K562 (cell line): Measurements from ENCODE around the gene FAM20B. TPM values are rescaled to one million over a fixed set of nuclear protein-coding genes. Genes with fewer than 3 reads are reported as not detected.

ENCODE experiments used
- ATAC-seq: fragments of 200-7000 bp; cut with Tn5 transposase; 3 replicates; pipeline ENCODE4 v1.9.1; 2020; ENCODE audit warnings: moderate library complexity
- BruUV-seq: library from RNA; stranded (reverse); fragments of 400-500 nt; replicated peaks from 2 replicates; lab custom pipeline; 2021; lab: Mats Ljungman, UMichigan
- CTCF ChIA-PET: fragments of 300-600 bp; formaldehyde crosslinking; extraction: SDS; loops from one replicate; lab custom pipeline; 2021; ENCODE audit warnings: low intra/inter-chr PET ratio; lab: Yijun Ruan, JAX
- POLR2A ChIA-PET: fragments of 300-600, 350-650 bp; sonication (Branson Sonifier 250); formaldehyde crosslinking; extraction: SDS; loops from one replicate; lab custom pipeline; 2021; ENCODE audit warnings: antibody characterized with exemption, inconsistent platforms; lab: Yijun Ruan, JAX
- DNase-seq, 4 experiments: peaks; one replicate each; pipeline versions ENCODE4 v3.0.0 to v3.0.0-alpha.2; 2011 to 2018; ENCODE audit warnings: low spot score in 3 of 4, mixed read lengths in 3 of 4; ENCODE audit errors: extremely low read depth in 1 of 4
- FAIRE-seq: peaks from 2 replicates; lab custom pipeline; 2011; peaks lifted over from hg19 to GRCh38; lab: Jason Lieb, UNC
- H2AFZ ChIP-seq: 2 replicates; pipeline ENCODE4 v1.6.0; 2011; ENCODE audit warnings: low read depth, low read length, control low read depth, inconsistent platforms
- H3K27ac ChIP-seq: fragments of 200-600 bp; 3 replicates; pipeline ENCODE4 v1.8.0; 2011; ENCODE audit warnings: low read depth, mild to moderate bottlenecking, control low read depth, inconsistent platforms, low read length, moderate library complexity, mixed read lengths; ENCODE audit errors: extremely low read depth
- H3K27me3 ChIP-seq, 2 experiments: fragments of 300-600 bp in 1 of 2; 2 replicates in 1 of 2; 3 replicates in 1 of 2; pipeline versions ENCODE4 v1.6.0 to v1.8.0; 2011; ENCODE audit warnings: inconsistent platforms in 2 of 2, low read length in 2 of 2, mild to moderate bottlenecking in 1 of 2, mixed read lengths in 1 of 2, moderate library complexity in 1 of 2; ENCODE audit not compliant: control insufficient read depth in 2 of 2, insufficient read depth in 2 of 2
- H3K36me3 ChIP-seq: fragments of 300-600 bp; 3 replicates; pipeline ENCODE4 v1.8.0; 2011; ENCODE audit warnings: mild to moderate bottlenecking, low read length, inconsistent platforms; ENCODE audit not compliant: control insufficient read depth, insufficient read depth
- H3K4me1 ChIP-seq, 2 experiments: fragments of 200-600 bp in 1 of 2; replicated peaks in 1 of 2; 2 replicates in 1 of 2; 3 replicates in 1 of 2; pipeline versions ENCODE4 v1.5.1 to v1.8.0; 2011; ENCODE audit warnings: inconsistent platforms in 2 of 2, low read length in 2 of 2, mild to moderate bottlenecking in 1 of 2, mixed read lengths in 1 of 2, moderate library complexity in 1 of 2; ENCODE audit not compliant: control insufficient read depth in 2 of 2, insufficient read depth in 2 of 2
- H3K4me2 ChIP-seq: 2 replicates; pipeline ENCODE4 v1.6.1; 2011; ENCODE audit warnings: low read length, control low read depth, inconsistent platforms, mixed read lengths; ENCODE audit not compliant: insufficient read depth
- H3K4me3 ChIP-seq: fragments of 200-600 bp; sonication (generic), shearing (Covaris generic); 2 replicates; pipeline ENCODE4 v1.5.1; 2016; ENCODE audit warnings: control low read depth, inconsistent platforms
- H3K79me2 ChIP-seq: fragments of 200-600 bp; 3 replicates; pipeline ENCODE4 v1.8.0; 2011; ENCODE audit warnings: low read length, inconsistent platforms; ENCODE audit not compliant: control insufficient read depth, insufficient read depth
- H3K9ac ChIP-seq, 2 experiments: 2 replicates each; pipeline versions ENCODE4 v1.6.0 to v1.6.1; 2011; ENCODE audit warnings: low read depth in 2 of 2, low read length in 2 of 2, control low read depth in 1 of 2, inconsistent platforms in 1 of 2, mild to moderate bottlenecking in 1 of 2, mixed read lengths in 1 of 2; ENCODE audit not compliant: insufficient read depth in 1 of 2
- H3K9me1 ChIP-seq: one replicate; pipeline ENCODE4 v1.6.0; 2011; ENCODE audit warnings: inconsistent platforms, mild to moderate bottlenecking, low read length, moderate library complexity; ENCODE audit not compliant: control insufficient read depth, insufficient read depth
- H3K9me3 ChIP-seq: replicated peaks from 2 replicates; pipeline ENCODE4 v1.5.1; 2011; ENCODE audit warnings: low read depth, low read length, inconsistent platforms; ENCODE audit not compliant: control insufficient read depth, insufficient read depth
- H4K20me1 ChIP-seq: replicated peaks from 2 replicates; pipeline ENCODE4 v1.6.1; 2011; ENCODE audit warnings: low read length, inconsistent platforms, mixed read lengths; ENCODE audit not compliant: control insufficient read depth, insufficient read depth
- ATF7 ChIP-seq: fragments of 450-650 bp; IDR thresholded peaks from 2 replicates; pipeline ENCODE4 v1.7.1; 2014; ENCODE audit warnings: mild to moderate bottlenecking, moderate library complexity
- HDAC8 ChIP-seq: fragments of 450-650 bp; IDR thresholded peaks from 2 replicates; pipeline ENCODE4 v1.6.1; 2016; ENCODE audit warnings: mild to moderate bottlenecking, missing genetic modification characterization, moderate library complexity, missing compliant biosample characterization
- HIVEP1 ChIP-seq: fragments of 250-450 bp; sonication (Bioruptor Pico); IDR thresholded peaks from 2 replicates; pipeline ENCODE4 v1.4.0; 2020; ENCODE audit warnings: mild to moderate bottlenecking
- NFATC3 ChIP-seq: fragments of 450-650 bp; IDR thresholded peaks from 2 replicates; pipeline ENCODE4 v1.6.1; 2017; ENCODE audit warnings: mild to moderate bottlenecking
- PRMT5 ChIP-seq: sonication (generic); formaldehyde crosslinking; IDR thresholded peaks from 2 replicates; pipeline ENCODE4 v1.5.0; 2020; ENCODE audit warnings: missing genetic modification reagents
- SMARCB1 ChIP-seq: IDR thresholded peaks from 2 replicates; pipeline ENCODE4 v1.6.1; 2011; ENCODE audit warnings: improper control_type of control experiment, low read depth; ENCODE audit not compliant: insufficient read length
- TBP ChIP-seq: optimal IDR thresholded peaks from 2 replicates; pipeline ENCODE3; 2011; ENCODE audit warnings: low read depth, low read length, improper control_type of control experiment
- ZBTB34 ChIP-seq: fragments of 250-450 bp; sonication (Bioruptor Pico); IDR thresholded peaks from 2 replicates; pipeline ENCODE4 v1.8.0; 2021; ENCODE audit warnings: mild to moderate bottlenecking, moderate library complexity
- ZNF318 ChIP-seq, 2 experiments: fragments of 450-650 bp; IDR thresholded peaks; 2 replicates each; pipeline ENCODE4 v1.6.1; 2016; ENCODE audit warnings: mild to moderate bottlenecking in 2 of 2, borderline replicate concordance in 1 of 2, low read depth in 1 of 2, moderate library complexity in 1 of 2
- ZNF347 ChIP-seq: fragments of 450-650 bp; formaldehyde crosslinking; IDR thresholded peaks from 2 replicates; pipeline ENCODE4 v1.4.0; 2020; ENCODE audit warnings: low read depth, mild to moderate bottlenecking, moderate library complexity
- WGBS: fragments of 100-300 bp; shearing (Covaris generic); methylation state at CpG from one replicate; pipeline ENCODE4 v1.1.6; 2016; ENCODE audit warnings: low coverage, mixed read lengths; ENCODE audit not compliant: insufficient coverage; ENCODE audit errors: missing lambda C conversion rate; 5-methylcytosine and 5-hydroxymethylcytosine counted together
- in situ Hi-C: fragments of 300-500 bp; cut with MboI; formaldehyde crosslinking; loops from 4 replicates; pipeline ENCODE4 v1.15.0; 2018; ENCODE audit warnings: inconsistent platforms, mixed read lengths
- intact Hi-C: fragments of 100-400 bp; cut with micrococcal nuclease; formaldehyde crosslinking; loops from 2 replicates; pipeline ENCODE4 v1.14.2; 2022
- polyA plus RNA-seq, 8 experiments: library from polyadenylated mRNA; depleted of rRNA in 4 of 8; stranded (reverse) in 5 of 8; unstranded in 3 of 8; fragments of >200 nt; fragmentation: Nextera tagmentation in 2 of 8; fragmentation: Illumina TruSeq in 1 of 8; extraction: Ambion mirVana in 2 of 8; extraction: Trizol in 1 of 8; gene quantifications; 2 replicates each; pipeline versions ENCODE4 v1.2.1 to v1.2.3, GENCODE V29; 2011 to 2014; ENCODE audit warnings: inconsistent platforms in 1 of 8, missing spikeins in 1 of 8
- total RNA-seq, 7 experiments: library from RNA; depleted of rRNA in 6 of 7; stranded (reverse); fragments of >200 nt in 6 of 7; fragmentation: Illumina TruSeq in 2 of 7; extraction: Trizol in 2 of 7; gene quantifications; 2 replicates each; pipeline versions ENCODE4 v1.2.1 to v1.2.3, GENCODE V29; 2011 to 2021; ENCODE audit warnings: low replicate concordance in 1 of 7

The FAM20B gene
- total and polyA plus RNA-seq, 9 of the 15 experiments (the other 6 are each of a cell fraction or from before 2014, with no cell fraction given), result 7.2 to 67.5 (median 42.9) TPM

GRCh38 chr1:179090522-179090921, 64.8 kb downstream of the FAM20B start:
- no peaks in the 10 kb centered on the region for H3K9me1 ChIP-seq
- WGBS, result 88% methylated on average over 8 of the region's 8 CpGs
- BruUV-seq, result no TSS peak
- intact Hi-C loops (no loop called here), in situ Hi-C loops (no loop called here)
- no peaks in the 10 kb centered on the region for H4K20me1 ChIP-seq
- DNase-seq (no peak), FAIRE-seq (no peak), ATAC-seq (no peak)
- peaks cover 0 to 11% of the 10 kb centered on the region in 2 experiments; a peak in 2 of 5 replicates for H3K4me1 ChIP-seq
- no peak overlapping the region for H3K9ac ChIP-seq
- no peak overlapping the region for H3K4me3 ChIP-seq
- no peak overlapping the region for H3K4me2 ChIP-seq
- no peak overlapping the region for H3K27ac ChIP-seq
- H3K36me3 ChIP-seq, result peaks cover 94% of the 10 kb centered on the region
- ChIA-PET CTCF (no interaction called here), POLR2A (interaction anchor here (0.8 to 1.4 kb wide), 3 partner anchors 15 to 275 kb away, joined by 3 read pairs; partner anchors contain the start of gene AXDND1)
- TF ChIP-seq HDAC8 (no peak), ZNF347 (CRISPR knock-in tag) (no peak), ATF7 (no peak), TBP (no peak), NFATC3 (no peak), ZNF318 (IDR thresholded peaks at IDR 0.05; ENCODE audit: borderline replicate concordance in 1 of 2, low read depth in 1 of 2) (no peak), ZBTB34 (CRISPR knock-in tag) (no peak), PRMT5 (no peak), SMARCB1 (no peak), HIVEP1 (CRISPR knock-in tag) (no peak)
- no peak overlapping the region for H2AFZ ChIP-seq
- H3K79me2 ChIP-seq, result peaks cover 2% of the 10 kb centered on the region; the same call in 1 of the 3 replicates
- no peaks in the 10 kb centered on the region for H3K9me3 ChIP-seq
- H3K27me3 ChIP-seq, result no peaks in the 10 kb centered on the region
